HTR-8/SVneo (cell line): ENCODE results near the gene RNU1-2.
"Not testable (repeated sequence)": the region's sequence is repeated elsewhere in the genome, so short reads cannot be mapped to it uniquely, and the experiment has no call there.

Experiments
- DNase-seq: peaks from one replicate; pipeline ENCODE4 v3.0.0; 2011; ENCODE audit warnings: low spot score, mixed read lengths; ENCODE audit not compliant: insufficient read length
- FAIRE-seq: peaks from 2 replicates; lab custom pipeline; 2011; peaks lifted over from hg19 to GRCh38; lab: Jason Lieb, UNC

Gene RNU1-2

GRCh38 chr1:16922885-16923431 lies 27.2 kb downstream of the RNU1-2 start:
- FAIRE-seq (no peak), DNase-seq (no peak)

- FAIRE-seq: no peak
- no peak for DNase-seq
These were observed 28.6 kb downstream of the RNU1-2 start for GRCh38 chr1:16924216-16924918.

- DNase-seq: no peak
- no peak for FAIRE-seq
These were observed 29.2 kb downstream of the RNU1-2 start for GRCh38 chr1:16924919-16925477.

- no peak for DNase-seq
- no peak for FAIRE-seq
These were observed 30.1 kb downstream of the RNU1-2 start for GRCh38 chr1:16925635-16926490.

GRCh38 chr1:16926491-16927073 lies 30.8 kb downstream of the RNU1-2 start:
- FAIRE-seq: no peak
- DNase-seq: no peak

GRCh38 chr1:16927256-16927655 lies 31.5 kb downstream of the RNU1-2 start:
- FAIRE-seq: no peak
- no peak for DNase-seq

GRCh38 chr1:16927711-16928485 lies 32.1 kb downstream of the RNU1-2 start:
- no peak for DNase-seq
- no peak for FAIRE-seq

- not testable (repeated sequence) for FAIRE-seq, DNase-seq
These were observed 33.6 kb downstream of the RNU1-2 start for GRCh38 chr1:16929146-16930041.

- DNase-seq, FAIRE-seq: not testable (repeated sequence)
These were observed 35.6 kb downstream of the RNU1-2 start for GRCh38 chr1:16931206-16931934.

GRCh38 chr1:16933945-16934344 lies 38.2 kb downstream of the RNU1-2 start:
- DNase-seq, FAIRE-seq: not testable (repeated sequence)

- not testable (repeated sequence) for DNase-seq, FAIRE-seq
These were observed 40.8 kb downstream of the RNU1-2 start for GRCh38 chr1:16936580-16936979.

- DNase-seq (no peak), FAIRE-seq (no peak)
These were observed 42.9 kb downstream of the RNU1-2 start for GRCh38 chr1:16938351-16939321.

- FAIRE-seq, DNase-seq: not testable (repeated sequence)
These were observed 43.8 kb downstream of the RNU1-2 start for GRCh38 chr1:16939386-16940180.

GRCh38 chr1:16944038-16944437 lies 48.3 kb downstream of the RNU1-2 start:
- DNase-seq (no peak), FAIRE-seq (no peak)

- FAIRE-seq, DNase-seq: not testable (repeated sequence)
These were observed 49.7 kb downstream of the RNU1-2 start for GRCh38 chr1:16945512-16945911.
